ENCODE measurements around the gene FOXP1. TPM values are rescaled to one million over a fixed set of nuclear protein-coding genes. Genes with fewer than 3 reads are reported as not detected.

FOXP1 gene
- total and polyA plus RNA-seq, 2 donors from 2014 or later: 6.7 to 87.2 TPM

DNA sequence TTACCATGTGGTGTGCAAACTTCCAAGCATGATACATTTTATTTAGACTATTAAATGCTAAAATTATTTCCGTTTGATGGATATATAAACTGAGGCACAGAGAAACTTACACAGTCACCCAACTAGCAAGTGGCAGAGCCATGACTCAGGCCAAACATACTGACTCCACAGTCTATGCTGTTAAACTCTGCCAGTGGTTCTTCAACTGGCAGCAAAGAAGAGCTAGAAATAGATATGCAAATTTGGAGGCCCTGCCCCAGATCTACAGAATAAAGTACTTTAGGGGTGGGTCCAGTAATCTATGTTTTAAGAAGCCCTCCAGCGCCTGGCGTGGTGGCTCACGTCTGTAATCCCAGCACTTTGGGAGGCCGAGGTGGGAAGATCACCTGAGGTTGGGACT lies 400.0 kb downstream of the FOXP1 start:
- no peak overlapping the region for H3K4me3 ChIP-seq (ENCODE audit: low read length in 3 of 3)
- H3K9me3 ChIP-seq (ENCODE audit: control insufficient read depth in 2 of 3, insufficient read depth in 1 of 3, low read length in 3 of 3): no peaks in the 10 kb centered on the region
- TF ChIP-seq, protein P1, sequence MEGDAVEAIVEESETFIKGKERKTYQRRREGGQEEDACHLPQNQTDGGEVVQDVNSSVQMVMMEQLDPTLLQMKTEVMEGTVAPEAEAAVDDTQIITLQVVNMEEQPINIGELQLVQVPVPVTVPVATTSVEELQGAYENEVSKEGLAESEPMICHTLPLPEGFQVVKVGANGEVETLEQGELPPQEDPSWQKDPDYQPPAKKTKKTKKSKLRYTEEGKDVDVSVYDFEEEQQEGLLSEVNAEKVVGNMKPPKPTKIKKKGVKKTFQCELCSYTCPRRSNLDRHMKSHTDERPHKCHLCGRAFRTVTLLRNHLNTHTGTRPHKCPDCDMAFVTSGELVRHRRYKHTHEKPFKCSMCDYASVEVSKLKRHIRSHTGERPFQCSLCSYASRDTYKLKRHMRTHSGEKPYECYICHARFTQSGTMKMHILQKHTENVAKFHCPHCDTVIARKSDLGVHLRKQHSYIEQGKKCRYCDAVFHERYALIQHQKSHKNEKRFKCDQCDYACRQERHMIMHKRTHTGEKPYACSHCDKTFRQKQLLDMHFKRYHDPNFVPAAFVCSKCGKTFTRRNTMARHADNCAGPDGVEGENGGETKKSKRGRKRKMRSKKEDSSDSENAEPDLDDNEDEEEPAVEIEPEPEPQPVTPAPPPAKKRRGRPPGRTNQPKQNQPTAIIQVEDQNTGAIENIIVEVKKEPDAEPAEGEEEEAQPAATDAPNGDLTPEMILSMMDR (IDR thresholded peaks at IDR 0.05; ENCODE audit: borderline replicate concordance, extremely low read depth, insufficient read depth): no peak
- no peaks in the 10 kb centered on the region for H3K36me3 ChIP-seq (ENCODE audit: control insufficient read depth in 2 of 3, insufficient read depth in 3 of 3, low read length in 3 of 3)
- H3K27me3 ChIP-seq (ENCODE audit: control insufficient read depth, insufficient read depth, low read length): no peaks in the 10 kb centered on the region
- intact Hi-C loops (cut with DNase I): no loop called here
- no peak for DNase-seq
- no peaks in the 10 kb centered on the region for H3K4me1 ChIP-seq (ENCODE audit: control insufficient read depth in 2 of 3, insufficient read depth in 2 of 3, low read depth in 1 of 3, low read length in 3 of 3)
- H3K27ac ChIP-seq (ENCODE audit: low read depth in 2 of 2, low read length in 2 of 2): no peak overlapping the region
- no peak overlapping the region for H3K9ac ChIP-seq (ENCODE audit: low read length in 3 of 3)
- no peak for FAIRE-seq

DNA sequence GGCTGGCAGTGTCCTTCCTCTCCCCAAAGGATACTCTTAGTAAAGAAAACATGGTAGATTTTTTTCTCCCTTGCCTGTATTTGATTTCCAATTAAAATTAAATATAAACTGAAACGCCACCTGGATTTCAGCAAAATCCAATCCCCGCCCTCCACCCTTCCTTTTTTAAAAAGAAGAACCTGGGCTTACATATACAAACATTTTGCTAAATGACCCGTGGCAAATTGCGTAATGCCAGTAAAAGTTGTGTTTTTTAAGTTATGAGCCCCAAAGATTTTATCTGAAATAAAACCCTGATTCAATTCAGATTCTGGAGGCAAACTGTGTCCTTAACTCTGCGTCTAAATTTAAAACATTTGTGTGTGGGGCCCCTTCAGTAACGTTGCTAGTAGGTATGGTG lies 403.0 kb downstream of the FOXP1 start:
- Histone ChIP-seq H3K27ac (ENCODE audit: low read depth in 2 of 2, low read length in 2 of 2) (no peak overlapping the region), H3K9ac (ENCODE audit: low read length in 3 of 3) (no peak overlapping the region), H3K9me3 (ENCODE audit: control insufficient read depth in 2 of 3, insufficient read depth in 1 of 3, low read length in 3 of 3) (no peaks in the 10 kb centered on the region), H3K36me3 (ENCODE audit: control insufficient read depth in 2 of 3, insufficient read depth in 3 of 3, low read length in 3 of 3) (no peaks in the 10 kb centered on the region), H3K4me1 (ENCODE audit: control insufficient read depth in 2 of 3, insufficient read depth in 2 of 3, low read depth in 1 of 3, low read length in 3 of 3) (no peaks in the 10 kb centered on the region), H3K4me3 (ENCODE audit: low read length in 3 of 3) (no peak overlapping the region), H3K27me3 (ENCODE audit: control insufficient read depth, insufficient read depth, low read length) (no peaks in the 10 kb centered on the region)
- DNase-seq (no peak), FAIRE-seq (no peak)
- TF ChIP-seq, protein P1 (IDR thresholded peaks at IDR 0.05; ENCODE audit: borderline replicate concordance, extremely low read depth, insufficient read depth): no peak
- intact Hi-C loops (cut with DNase I): no loop called here

DNA sequence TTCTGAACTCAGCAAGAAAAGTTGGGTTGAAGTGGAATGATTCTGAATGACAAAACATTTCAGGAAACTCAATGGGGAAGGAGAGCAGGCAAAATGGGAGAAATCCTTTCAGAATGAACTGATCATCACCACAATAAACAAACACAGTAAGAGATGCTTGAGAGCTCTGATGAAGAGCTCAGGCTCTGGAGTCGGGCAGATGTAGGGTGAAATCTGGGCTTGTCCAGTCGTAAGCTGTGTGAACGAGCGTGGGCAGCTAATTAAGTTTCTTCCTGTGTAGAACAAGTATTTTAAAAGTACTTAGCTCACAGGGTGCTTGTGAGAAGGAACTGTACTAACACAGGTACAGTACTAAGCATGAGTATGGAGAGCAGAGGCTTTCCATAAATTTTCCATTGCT lies 406.2 kb downstream of the FOXP1 start:
- no peak for FAIRE-seq
- H3K4me3 ChIP-seq (ENCODE audit: low read length in 3 of 3): no peak overlapping the region
- H3K27me3 ChIP-seq (ENCODE audit: control insufficient read depth, insufficient read depth, low read length): no peaks in the 10 kb centered on the region
- H3K27ac ChIP-seq (ENCODE audit: low read depth in 2 of 2, low read length in 2 of 2): no peak overlapping the region
- TF ChIP-seq, protein P1 (IDR thresholded peaks at IDR 0.05; ENCODE audit: borderline replicate concordance, extremely low read depth, insufficient read depth): no peak
- H3K36me3 ChIP-seq (ENCODE audit: control insufficient read depth in 2 of 3, insufficient read depth in 3 of 3, low read length in 3 of 3): no peaks in the 10 kb centered on the region
- H3K4me1 ChIP-seq (ENCODE audit: control insufficient read depth in 2 of 3, insufficient read depth in 2 of 3, low read depth in 1 of 3, low read length in 3 of 3): no peaks in the 10 kb centered on the region
- no peak overlapping the region for H3K9ac ChIP-seq (ENCODE audit: low read length in 3 of 3)
- intact Hi-C loops (cut with DNase I): no loop called here
- DNase-seq: no peak
- no peaks in the 10 kb centered on the region for H3K9me3 ChIP-seq (ENCODE audit: control insufficient read depth in 2 of 3, insufficient read depth in 1 of 3, low read length in 3 of 3)

DNA sequence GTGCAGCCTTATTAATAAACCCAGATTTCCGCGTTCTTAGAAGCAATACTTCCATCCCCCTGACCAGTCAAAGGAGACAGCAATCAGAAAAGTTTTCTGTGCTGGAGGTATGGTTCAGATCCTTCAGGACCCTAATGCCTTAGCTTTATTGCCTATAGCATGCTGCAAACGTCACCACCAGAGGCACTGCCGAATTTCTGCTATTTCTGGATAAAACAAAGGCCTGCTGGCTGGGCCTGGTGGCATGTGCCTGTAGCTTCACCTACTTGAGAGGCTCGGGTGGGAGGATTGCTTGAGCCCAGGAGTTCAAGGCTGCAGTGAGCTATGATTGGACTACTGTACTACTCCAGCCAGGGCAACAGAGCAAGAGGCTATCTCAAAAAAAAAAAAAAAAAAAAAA lies 407.2 kb downstream of the FOXP1 start:
- Histone ChIP-seq H3K9ac (ENCODE audit: low read length in 3 of 3) (no peak overlapping the region), H3K27ac (ENCODE audit: low read depth in 2 of 2, low read length in 2 of 2) (no peak overlapping the region), H3K36me3 (ENCODE audit: control insufficient read depth in 2 of 3, insufficient read depth in 3 of 3, low read length in 3 of 3) (no peaks in the 10 kb centered on the region), H3K27me3 (ENCODE audit: control insufficient read depth, insufficient read depth, low read length) (no peaks in the 10 kb centered on the region), H3K4me1 (ENCODE audit: control insufficient read depth in 2 of 3, insufficient read depth in 2 of 3, low read depth in 1 of 3, low read length in 3 of 3) (no peaks in the 10 kb centered on the region), H3K4me3 (ENCODE audit: low read length in 3 of 3) (no peak overlapping the region), H3K9me3 (ENCODE audit: control insufficient read depth in 2 of 3, insufficient read depth in 1 of 3, low read length in 3 of 3) (no peaks in the 10 kb centered on the region)
- TF ChIP-seq, protein P1 (IDR thresholded peaks at IDR 0.05; ENCODE audit: borderline replicate concordance, extremely low read depth, insufficient read depth): no peak
- DNase-seq (no peak), FAIRE-seq (no peak)
- intact Hi-C loops (cut with DNase I): no loop called here
